Measurements from ENCODE around the gene SAMM50.

Gene SAMM50

GRCh38 chr22:43955040-43955882 is at the start of gene SAMM50:
SAMM50 (plus strand) TSS chr22:43955442; CDS start chr22:43955578, 136 bp downstream.
- Histone ChIP-seq H3K9ac (ENCODE audit: low read depth, low read length) (peak within 1 kb of the TSS; percentile 92), H3K4me3 (ENCODE audit: low read length) (peak within 1 kb of the TSS; percentile 96), H3K27ac (ENCODE audit: low read length) (no peak within 1 kb of the TSS), H3K4me1 (ENCODE audit: insufficient read depth, low read length) (peaks cover 13% of the 10 kb centered on the region; the same call in 1 of the 2 replicates), H3K9me3 (ENCODE audit: insufficient read depth, low read depth, low read length) (no peaks in the 10 kb centered on the region), H3K27me3 (ENCODE audit: insufficient read depth, low read length) (no peaks in the 10 kb centered on the region), H3K36me3 (ENCODE audit: insufficient read depth, low read depth, low read length) (no peaks in the 10 kb centered on the region)

DNA sequence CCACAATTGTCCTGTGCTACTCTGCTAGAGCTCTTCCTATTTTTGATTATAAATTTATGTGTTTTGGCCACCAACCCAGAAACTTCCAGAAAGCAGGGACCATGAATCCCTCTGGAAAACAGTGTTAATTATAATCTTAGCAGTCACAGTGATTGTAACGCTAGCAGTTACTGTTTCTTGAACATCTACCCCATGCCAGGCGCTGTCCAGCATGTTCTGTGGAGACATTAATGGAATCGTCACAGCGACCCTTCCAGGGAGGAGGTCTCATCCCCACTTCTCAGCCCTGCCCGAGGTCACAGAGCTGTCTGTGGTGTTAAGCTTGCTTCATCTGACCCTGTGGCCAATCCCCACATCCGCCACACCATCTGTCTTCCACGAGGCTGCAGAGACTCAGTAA is 49.6 kb upstream of the SAMM50 start:
- H3K4me1 ChIP-seq (ENCODE audit: insufficient read depth, low read length), result peaks cover 1% of the 10 kb centered on the region; the same call in 1 of the 2 replicates
- no peaks in the 10 kb centered on the region for H3K9me3 ChIP-seq (ENCODE audit: insufficient read depth, low read depth, low read length)
- H3K4me3 ChIP-seq (ENCODE audit: low read length), result no peak overlapping the region
- no peak overlapping the region for H3K9ac ChIP-seq (ENCODE audit: low read depth, low read length)
- no peak overlapping the region for H3K27ac ChIP-seq (ENCODE audit: low read length)
- H3K36me3 ChIP-seq (ENCODE audit: insufficient read depth, low read depth, low read length), result no peaks in the 10 kb centered on the region
- H3K27me3 ChIP-seq (ENCODE audit: insufficient read depth, low read length), result no peaks in the 10 kb centered on the region; the same call in 1 of the 2 replicates

GRCh38 chr22:43909708-43910107 is 45.5 kb upstream of the SAMM50 start:
- peaks cover 5% of the 10 kb centered on the region; the same call in 1 of the 2 replicates for H3K4me1 ChIP-seq (ENCODE audit: insufficient read depth, low read length)

DNA sequence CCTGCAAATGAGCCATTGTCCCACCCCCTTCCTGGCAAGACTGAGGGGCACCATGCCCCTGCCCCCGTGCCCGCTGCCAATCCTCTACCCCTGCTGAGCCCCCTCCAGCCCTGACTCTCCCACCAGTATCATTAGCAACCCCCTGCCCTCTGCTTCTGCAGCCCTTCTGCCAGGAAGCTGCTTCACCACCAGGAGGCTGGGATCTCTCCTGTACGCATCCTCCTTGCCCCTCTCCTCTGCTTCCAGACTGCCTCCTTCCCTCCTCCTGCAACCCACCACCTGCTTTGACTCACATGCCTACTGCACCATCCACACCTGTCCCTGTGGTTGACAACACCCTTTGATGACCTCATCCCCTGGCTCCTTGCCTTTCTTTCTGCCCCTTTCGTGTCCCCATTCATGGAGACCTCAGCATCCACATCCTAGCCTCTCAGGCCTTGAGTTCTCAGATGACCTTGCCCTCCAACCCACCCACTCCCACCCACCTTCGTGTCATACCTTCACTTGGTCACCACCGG is 45.0 kb upstream of the SAMM50 start:
- peaks cover 5% of the 10 kb centered on the region; the same call in 1 of the 2 replicates for H3K4me1 ChIP-seq (ENCODE audit: insufficient read depth, low read length)
- H3K27me3 ChIP-seq (ENCODE audit: insufficient read depth, low read length), result no peaks in the 10 kb centered on the region; the same call in 1 of the 2 replicates
- H3K27ac ChIP-seq (ENCODE audit: low read length), result no peak overlapping the region
- no peaks in the 10 kb centered on the region for H3K36me3 ChIP-seq (ENCODE audit: insufficient read depth, low read depth, low read length)
- H3K9ac ChIP-seq (ENCODE audit: low read depth, low read length), result no peak overlapping the region
- H3K9me3 ChIP-seq (ENCODE audit: insufficient read depth, low read depth, low read length), result no peaks in the 10 kb centered on the region
- H3K4me3 ChIP-seq (ENCODE audit: low read length), result no peak overlapping the region

More at GRCh38 chr22:43909708-43910107, 45.5 kb upstream of the SAMM50 start:
- Histone ChIP-seq H3K36me3 (ENCODE audit: insufficient read depth, low read depth, low read length) (no peaks in the 10 kb centered on the region), H3K27ac (ENCODE audit: low read length) (no peak overlapping the region), H3K9ac (ENCODE audit: low read depth, low read length) (no peak overlapping the region), H3K27me3 (ENCODE audit: insufficient read depth, low read length) (no peaks in the 10 kb centered on the region; the same call in 1 of the 2 replicates), H3K4me3 (ENCODE audit: low read length) (no peak overlapping the region), H3K9me3 (ENCODE audit: insufficient read depth, low read depth, low read length) (no peaks in the 10 kb centered on the region)

GRCh38 chr22:43911351-43911750 is 43.9 kb upstream of the SAMM50 start:
- no peak overlapping the region for H3K27ac ChIP-seq (ENCODE audit: low read length)
- peaks cover 5% of the 10 kb centered on the region; the same call in 1 of the 2 replicates for H3K4me1 ChIP-seq (ENCODE audit: insufficient read depth, low read length)
- H3K36me3 ChIP-seq (ENCODE audit: insufficient read depth, low read depth, low read length), result no peaks in the 10 kb centered on the region
- no peak overlapping the region for H3K4me3 ChIP-seq (ENCODE audit: low read length)
- no peak overlapping the region for H3K9ac ChIP-seq (ENCODE audit: low read depth, low read length)
- no peaks in the 10 kb centered on the region; the same call in 1 of the 2 replicates for H3K27me3 ChIP-seq (ENCODE audit: insufficient read depth, low read length)
- no peaks in the 10 kb centered on the region for H3K9me3 ChIP-seq (ENCODE audit: insufficient read depth, low read depth, low read length)

GRCh38 chr22:43917521-43917920 is 37.7 kb upstream of the SAMM50 start:
- Histone ChIP-seq H3K27ac (ENCODE audit: low read length) (no peak overlapping the region), H3K9me3 (ENCODE audit: insufficient read depth, low read depth, low read length) (no peaks in the 10 kb centered on the region), H3K4me3 (ENCODE audit: low read length) (no peak overlapping the region), H3K36me3 (ENCODE audit: insufficient read depth, low read depth, low read length) (no peaks in the 10 kb centered on the region), H3K27me3 (ENCODE audit: insufficient read depth, low read length) (no peaks in the 10 kb centered on the region), H3K4me1 (ENCODE audit: insufficient read depth, low read length) (no peaks in the 10 kb centered on the region), H3K9ac (ENCODE audit: low read depth, low read length) (no peak overlapping the region)

GRCh38 chr22:43919106-43919973 is 35.9 kb upstream of the SAMM50 start:
- Histone ChIP-seq H3K9ac (ENCODE audit: low read depth, low read length) (no peak overlapping the region), H3K9me3 (ENCODE audit: insufficient read depth, low read depth, low read length) (no peaks in the 10 kb centered on the region), H3K4me1 (ENCODE audit: insufficient read depth, low read length) (peaks cover 6% of the 10 kb centered on the region; the same call in 1 of the 2 replicates), H3K36me3 (ENCODE audit: insufficient read depth, low read depth, low read length) (no peaks in the 10 kb centered on the region), H3K27me3 (ENCODE audit: insufficient read depth, low read length) (no peaks in the 10 kb centered on the region), H3K27ac (ENCODE audit: low read length) (no peak overlapping the region), H3K4me3 (ENCODE audit: low read length) (no peak overlapping the region)

DNA sequence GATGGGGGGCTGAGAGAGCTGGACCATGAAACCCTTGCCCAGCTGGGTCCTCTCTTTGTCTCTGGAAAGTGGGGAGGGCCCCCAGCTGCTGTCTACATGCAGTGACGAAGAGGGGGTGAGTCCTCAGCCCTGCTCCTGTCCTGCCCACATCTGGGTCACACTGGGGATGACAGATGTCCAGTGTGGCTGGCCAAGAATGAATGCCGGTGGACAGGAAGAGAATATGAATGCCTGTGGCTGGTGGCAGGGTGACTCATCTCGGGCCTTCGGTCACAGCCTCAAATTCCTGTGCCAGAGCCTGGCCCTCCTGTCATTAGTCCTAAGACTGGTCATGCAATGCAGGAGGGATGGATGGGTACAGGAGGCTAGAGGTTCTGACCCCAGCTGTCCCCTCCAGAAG is 33.9 kb upstream of the SAMM50 start:
- no peaks in the 10 kb centered on the region for H3K9me3 ChIP-seq (ENCODE audit: insufficient read depth, low read depth, low read length)

DNA sequence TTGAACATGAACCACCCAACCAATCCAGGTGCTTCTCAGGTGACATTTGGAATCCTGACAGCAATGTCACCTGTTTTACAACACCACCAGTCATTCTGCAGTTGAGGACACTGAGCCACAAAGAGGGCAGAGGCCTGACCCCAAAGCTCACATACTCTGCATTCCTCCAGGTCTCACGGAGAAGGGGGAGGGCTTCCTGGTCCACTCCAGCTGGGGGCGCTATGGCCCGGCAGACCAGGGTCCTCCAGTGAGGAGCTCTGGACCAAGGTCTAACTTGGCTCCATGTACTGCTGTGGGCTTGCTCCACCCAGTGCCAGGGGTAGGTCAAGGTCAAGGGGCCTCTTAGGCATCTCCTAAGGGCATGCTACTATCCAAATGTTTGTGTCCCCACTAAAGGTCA is 33.1 kb upstream of the SAMM50 start:
- H3K9ac ChIP-seq (ENCODE audit: low read depth, low read length), result no peak overlapping the region
- H3K36me3 ChIP-seq (ENCODE audit: insufficient read depth, low read depth, low read length), result peaks cover 10% of the 10 kb centered on the region
- H3K27me3 ChIP-seq (ENCODE audit: insufficient read depth, low read length), result no peaks in the 10 kb centered on the region
- no peak overlapping the region for H3K27ac ChIP-seq (ENCODE audit: low read length)
- H3K4me1 ChIP-seq (ENCODE audit: insufficient read depth, low read length), result peaks cover 12% of the 10 kb centered on the region; the same call in 1 of the 2 replicates
- no peaks in the 10 kb centered on the region for H3K9me3 ChIP-seq (ENCODE audit: insufficient read depth, low read depth, low read length)
- no peak overlapping the region for H3K4me3 ChIP-seq (ENCODE audit: low read length)

More for the DNA sequence above, 33.9 kb upstream of the SAMM50 start:
- Histone ChIP-seq H3K9ac (ENCODE audit: low read depth, low read length) (no peak overlapping the region), H3K4me1 (ENCODE audit: insufficient read depth, low read length) (peaks cover 12% of the 10 kb centered on the region; the same call in 1 of the 2 replicates), H3K4me3 (ENCODE audit: low read length) (no peak overlapping the region), H3K36me3 (ENCODE audit: insufficient read depth, low read depth, low read length) (peaks cover 2% of the 10 kb centered on the region), H3K27ac (ENCODE audit: low read length) (no peak overlapping the region), H3K27me3 (ENCODE audit: insufficient read depth, low read length) (no peaks in the 10 kb centered on the region)

DNA sequence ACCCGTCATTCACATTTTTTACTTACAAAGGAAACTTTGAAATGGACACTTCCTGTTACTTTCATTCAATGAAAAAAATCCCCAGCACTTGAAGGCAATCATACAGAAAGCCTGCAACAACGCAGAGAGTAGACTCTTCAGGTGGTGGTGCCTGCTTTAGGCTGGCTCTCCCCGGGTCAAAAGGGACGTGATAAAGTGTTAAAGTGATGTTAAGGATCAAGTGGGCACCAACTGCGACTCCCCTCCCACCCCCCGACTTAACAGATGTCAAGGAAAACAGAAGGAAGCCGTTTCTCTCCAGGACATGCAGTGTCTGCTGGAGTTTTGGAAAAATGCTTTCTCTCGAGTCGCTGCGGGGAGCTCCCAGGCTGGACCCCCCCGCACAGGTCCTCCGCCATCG is 32.1 kb upstream of the SAMM50 start:
- Histone ChIP-seq H3K9me3 (ENCODE audit: insufficient read depth, low read depth, low read length) (no peaks in the 10 kb centered on the region), H3K9ac (ENCODE audit: low read depth, low read length) (peak overlapping the region; percentile 79; the same call in 1 of the 2 replicates), H3K27ac (ENCODE audit: low read length) (peak overlapping the region; percentile 57), H3K36me3 (ENCODE audit: insufficient read depth, low read depth, low read length) (peaks cover 17% of the 10 kb centered on the region), H3K4me1 (ENCODE audit: insufficient read depth, low read length) (peaks cover 12% of the 10 kb centered on the region; the same call in 1 of the 2 replicates), H3K4me3 (ENCODE audit: low read length) (peak overlapping the region; percentile 81), H3K27me3 (ENCODE audit: insufficient read depth, low read length) (no peaks in the 10 kb centered on the region)

All from iPS-20b (cell line).